HL-60/S4 treated with retinoic acid at 250 ng/mL for 4 days and 3 days (cell line): ENCODE measurements around the gene TMPRSS15.
"Not testable (repeated sequence)": the region's sequence is repeated elsewhere in the genome, so short reads cannot be mapped to it uniquely, and the experiment has no call there.

Experiments
- in situ Hi-C: fragments of 300-500 bp; cut with MboI; formaldehyde crosslinking; loops from 2 replicates; pipeline ENCODE4 v1.7.0; 2022; ENCODE audit warnings: low sequenced_read_pairs

TMPRSS15 gene

GRCh38 chr21:18403735-18404450, at the start of gene TMPRSS15:
Gene TMPRSS15 (minus strand): TSS chr21:18403785. CDS start chr21:18403622, 163 bp downstream.
- in situ Hi-C loops = no loop called here

DNA sequence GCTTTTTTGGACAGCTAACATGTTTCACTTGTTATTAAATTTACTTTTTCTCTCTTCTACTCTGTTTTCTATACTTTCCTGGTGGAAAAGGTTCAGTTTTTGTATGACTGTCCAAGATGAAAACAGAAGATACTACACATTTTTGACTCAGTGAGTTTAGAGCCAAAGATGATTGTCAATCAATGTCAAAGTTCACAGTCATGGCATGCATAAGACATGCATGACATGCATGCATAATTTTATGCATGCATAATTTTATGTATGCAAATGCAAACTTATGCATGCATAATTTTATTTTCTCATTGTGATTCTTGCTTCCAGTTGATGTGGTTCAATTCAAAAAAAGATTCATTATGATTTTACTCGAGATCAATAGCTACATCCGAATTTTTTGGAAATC, 48.1 kb upstream of the TMPRSS15 start:
- in situ Hi-C loops = no loop called here

- in situ Hi-C loops = no loop called here
These were observed 46.3 kb upstream of the TMPRSS15 start for GRCh38 chr21:18449605-18450550.

DNA sequence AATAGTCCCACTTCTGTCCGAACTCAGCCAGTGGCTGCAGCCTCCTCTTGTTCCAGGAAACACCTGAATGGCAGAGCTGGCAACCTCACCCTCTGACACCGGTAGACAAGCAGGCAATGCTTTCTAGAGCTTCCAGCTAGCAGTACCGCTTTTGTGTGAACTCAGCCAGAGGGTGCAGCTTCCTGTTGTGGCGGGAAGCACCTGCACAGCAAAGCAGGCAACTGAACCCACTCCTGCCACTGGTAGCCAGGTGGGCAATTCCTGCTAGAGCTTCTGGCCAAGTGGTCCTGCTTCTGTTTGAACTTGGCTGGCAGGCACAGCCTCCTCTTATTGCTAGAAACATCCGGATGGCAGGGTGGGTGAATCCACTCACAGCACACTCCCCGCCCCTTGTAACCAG, 40.1 kb upstream of the TMPRSS15 start:
- in situ Hi-C loops = no loop called here

DNA sequence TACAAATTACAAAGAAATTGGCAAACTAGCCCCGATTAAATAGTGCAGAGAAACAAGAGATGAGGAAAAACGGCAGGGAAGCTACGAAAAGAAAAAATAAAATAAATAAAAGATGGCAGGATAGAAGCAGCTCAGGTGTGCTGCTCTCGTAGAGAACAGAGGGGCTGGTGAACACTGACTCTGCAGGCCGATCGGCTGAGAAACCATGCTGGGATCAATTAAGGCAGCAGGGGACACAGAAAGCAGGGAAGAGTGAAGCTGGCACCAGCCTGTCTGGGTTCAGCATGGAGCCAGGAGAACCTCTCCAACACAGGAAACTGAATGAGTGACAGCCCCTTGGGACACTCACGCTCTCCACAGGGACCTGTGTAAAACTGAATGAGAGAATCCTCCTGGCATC, 39.5 kb upstream of the TMPRSS15 start:
- in situ Hi-C loops = no loop called here

DNA sequence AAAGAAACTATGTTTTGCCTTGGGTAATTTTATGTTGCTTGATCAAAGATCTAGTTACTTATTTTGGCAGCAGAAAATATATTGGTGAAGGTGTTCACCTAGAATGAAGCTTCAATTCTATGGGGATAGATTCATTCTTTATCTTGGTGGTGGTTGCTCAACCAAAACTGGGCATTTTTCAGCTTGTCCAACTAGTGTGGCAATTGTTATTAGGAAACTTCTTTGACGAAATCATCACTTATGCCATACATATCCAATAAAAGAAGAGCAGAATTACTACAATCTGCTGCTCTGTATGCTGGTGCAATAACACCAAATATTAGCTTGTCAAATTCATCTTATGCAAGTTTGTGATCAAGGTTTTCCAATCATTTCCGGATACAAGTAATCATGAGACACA, 26.8 kb upstream of the TMPRSS15 start:
- in situ Hi-C loops = no loop called here

- in situ Hi-C loops = no loop called here
These were observed 20.7 kb upstream of the TMPRSS15 start for GRCh38 chr21:18424276-18424675.

DNA sequence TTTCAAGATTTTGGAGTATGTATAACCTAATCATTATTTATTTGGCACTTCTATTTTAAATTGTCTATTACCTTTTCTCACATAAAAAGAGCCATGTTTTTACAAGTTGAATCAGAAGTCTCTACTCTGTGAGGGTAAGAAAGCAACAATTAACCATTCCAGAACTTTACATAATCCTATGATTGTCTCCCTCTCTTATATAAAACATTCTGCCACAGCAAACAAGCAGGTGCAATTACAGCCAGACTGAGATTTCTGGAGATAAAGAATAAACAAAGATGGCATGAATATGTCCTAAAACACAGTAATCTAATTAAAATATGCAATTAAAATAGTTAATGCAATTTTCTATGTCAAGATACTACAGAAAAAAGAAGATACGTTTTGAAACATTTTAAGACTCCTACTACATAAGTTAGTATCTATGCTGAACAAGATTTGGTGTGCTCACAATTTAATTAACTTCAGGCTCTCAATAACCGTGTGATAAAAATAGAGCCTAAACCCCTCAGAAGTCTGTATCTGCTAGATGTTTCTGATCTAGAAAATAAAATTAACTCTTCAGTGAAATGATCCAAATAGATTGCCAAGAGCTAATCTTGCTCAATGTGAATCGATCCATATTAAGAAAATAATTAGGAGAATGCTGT, 13.7 kb upstream of the TMPRSS15 start:
- in situ Hi-C loops = no loop called here

- in situ Hi-C loops = no loop called here
These were observed 8.0 kb upstream of the TMPRSS15 start for GRCh38 chr21:18411565-18411964.

- in situ Hi-C loops = no loop called here
These were observed 6.0 kb upstream of the TMPRSS15 start for GRCh38 chr21:18409579-18409978.

- in situ Hi-C loops = no loop called here
These were observed 4.7 kb downstream of the TMPRSS15 start for GRCh38 chr21:18398843-18399242.

GRCh38 chr21:18387994-18388393, 15.6 kb downstream of the TMPRSS15 start:
- in situ Hi-C loops = no loop called here

- in situ Hi-C loops = no loop called here
These were observed 18.8 kb downstream of the TMPRSS15 start for GRCh38 chr21:18384771-18385170.

DNA sequence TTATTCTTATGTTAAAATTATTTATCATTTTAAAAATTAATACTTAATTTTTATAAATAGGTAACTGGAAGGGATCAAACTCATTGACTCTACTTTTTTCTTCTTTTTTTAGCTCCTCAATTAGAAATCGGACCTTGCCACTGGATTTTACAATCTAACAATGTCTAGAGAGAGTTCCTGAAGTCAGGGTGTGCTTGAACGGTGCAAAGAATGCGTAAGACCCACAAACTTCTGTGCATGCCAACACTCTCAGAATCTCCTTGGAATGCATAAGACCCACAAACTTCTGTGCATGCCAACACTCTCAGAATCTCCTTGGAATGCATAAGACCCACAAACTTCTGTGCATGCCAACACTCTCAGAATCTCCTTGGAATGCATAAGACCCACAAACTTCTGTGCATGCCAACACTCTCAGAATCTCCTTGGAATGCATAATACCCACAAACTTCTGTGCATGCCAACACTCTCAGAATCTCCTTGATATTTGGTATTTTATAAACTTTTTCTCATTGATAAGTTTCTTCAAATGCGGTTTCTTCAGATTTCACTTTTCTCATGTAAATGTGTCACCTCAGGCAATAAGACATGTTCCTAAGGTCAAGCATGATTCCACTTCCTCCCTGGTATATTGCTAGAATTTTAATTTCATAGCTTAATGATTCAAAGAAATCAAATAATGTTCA, 20.5 kb downstream of the TMPRSS15 start:
- in situ Hi-C loops = not testable (repeated sequence)

GRCh38 chr21:18382141-18382540, 21.4 kb downstream of the TMPRSS15 start:
- in situ Hi-C loops = no loop called here

- in situ Hi-C loops = no loop called here
These were observed 30.0 kb downstream of the TMPRSS15 start for GRCh38 chr21:18373606-18374005.

DNA sequence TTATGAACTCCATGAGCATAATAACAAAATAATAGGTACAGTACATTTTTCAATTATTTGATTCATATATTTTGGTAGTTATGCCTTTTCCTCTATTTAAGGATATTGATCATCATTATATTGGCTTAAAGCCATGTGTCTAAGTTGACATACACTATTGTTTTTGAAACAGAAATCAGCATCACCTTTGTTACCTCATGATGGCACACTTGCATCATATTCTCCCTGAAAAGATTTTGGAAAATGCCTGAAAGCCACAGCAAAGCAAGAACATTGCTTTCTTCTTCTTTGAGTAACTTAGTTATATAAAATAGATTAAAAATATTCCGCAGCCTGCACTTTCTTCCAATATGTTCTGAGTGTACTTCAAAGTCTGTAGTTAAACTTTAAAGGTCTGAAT, 33.3 kb downstream of the TMPRSS15 start:
- in situ Hi-C loops = no loop called here

DNA sequence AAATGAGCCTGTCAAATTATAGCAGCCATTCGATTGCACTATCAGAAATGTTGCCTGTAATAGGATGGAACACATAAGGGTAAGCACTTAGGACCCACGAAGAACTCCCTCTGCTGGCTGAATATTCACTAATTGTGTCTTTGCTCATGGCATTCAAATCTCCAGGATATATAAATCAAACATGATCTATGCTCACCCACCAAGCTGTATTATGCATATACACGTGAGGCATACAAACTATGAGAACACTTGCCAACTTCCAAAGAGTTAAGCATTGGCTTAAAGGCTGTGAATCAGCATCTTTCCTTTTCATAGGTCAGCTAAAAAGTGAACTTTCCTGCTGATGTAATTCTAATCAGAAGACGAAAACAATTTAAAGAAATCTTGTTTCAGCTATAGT, 34.5 kb downstream of the TMPRSS15 start:
- in situ Hi-C loops = no loop called here

- in situ Hi-C loops = no loop called here
These were observed 35.4 kb downstream of the TMPRSS15 start for GRCh38 chr21:18368205-18368604.

DNA sequence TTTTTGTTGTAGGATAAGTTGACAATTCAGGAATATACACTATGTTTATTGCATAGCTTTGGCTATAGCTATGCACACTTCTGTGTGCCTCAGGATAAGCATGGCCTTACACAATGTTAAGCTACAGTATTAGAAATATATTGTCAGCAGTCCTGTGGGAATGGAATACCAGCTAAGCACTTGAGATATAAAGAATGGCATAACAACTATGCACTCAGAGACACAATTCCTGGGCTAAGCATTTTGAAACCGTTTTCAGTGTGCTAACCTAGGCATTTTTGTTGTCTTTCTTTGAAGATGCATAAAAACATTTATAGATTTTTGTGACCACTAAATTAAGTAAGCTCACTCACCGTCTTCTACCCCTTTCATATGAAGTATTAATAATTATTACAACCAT, 46.8 kb downstream of the TMPRSS15 start:
- in situ Hi-C loops = no loop called here

GRCh38 chr21:18354947-18355346, 48.6 kb downstream of the TMPRSS15 start:
- in situ Hi-C loops = no loop called here
